Activated naive CD8-positive, alpha-beta T cell (primary cell): ENCODE measurements around the gene CCDC88C.
"Not testable (repeated sequence)": the region's sequence is repeated elsewhere in the genome, so short reads cannot be mapped to it uniquely, and the experiment has no call there.

Experiments
- H3K27ac Mint-ChIP-seq: one replicate; pipeline ENCODE4 v1.8.0; 2021; ENCODE audit warnings: mixed read lengths
- H3K27me3 Mint-ChIP-seq: one replicate; pipeline ENCODE4 v1.8.0; 2021; ENCODE audit warnings: mixed read lengths
- H3K36me3 Mint-ChIP-seq: one replicate; pipeline ENCODE4 v1.8.0; 2021; ENCODE audit warnings: mixed read lengths
- H3K4me1 Mint-ChIP-seq: one replicate; pipeline ENCODE4 v1.8.0; 2021; ENCODE audit warnings: low read depth, mixed read lengths
- H3K4me3 Mint-ChIP-seq: one replicate; pipeline ENCODE4 v1.8.0; 2021; ENCODE audit warnings: mild to moderate bottlenecking, mixed read lengths
- H3K9me3 Mint-ChIP-seq: one replicate; pipeline ENCODE4 v1.8.0; 2021; ENCODE audit warnings: low read depth, mixed read lengths

CCDC88C gene

GRCh38 chr14:91428931-91429330, 11.3 kb upstream of the CCDC88C start:
- peaks cover 19% of the 10 kb centered on the region for H3K4me1 Mint-ChIP-seq
- not testable (repeated sequence) for H3K4me3 Mint-ChIP-seq, H3K36me3 Mint-ChIP-seq, H3K27me3 Mint-ChIP-seq, H3K9me3 Mint-ChIP-seq, H3K27ac Mint-ChIP-seq

- not testable (repeated sequence) for H3K4me3 Mint-ChIP-seq, H3K27ac Mint-ChIP-seq, H3K36me3 Mint-ChIP-seq, H3K9me3 Mint-ChIP-seq, H3K27me3 Mint-ChIP-seq
- H3K4me1 Mint-ChIP-seq: peaks cover 23% of the 10 kb centered on the region
These were observed 7.9 kb upstream of the CCDC88C start for GRCh38 chr14:91425531-91425944.

GRCh38 chr14:91424813-91425530, 7.4 kb upstream of the CCDC88C start:
- Mint-ChIP-seq H3K27ac (no peak overlapping the region), H3K4me1 (peaks cover 23% of the 10 kb centered on the region), H3K9me3 (no peaks in the 10 kb centered on the region), H3K27me3 (no peaks in the 10 kb centered on the region), H3K4me3 (no peak overlapping the region), H3K36me3 (no peaks in the 10 kb centered on the region)

GRCh38 chr14:91420686-91421085, 3.1 kb upstream of the CCDC88C start:
- no peaks in the 10 kb centered on the region for H3K36me3 Mint-ChIP-seq
- no peaks in the 10 kb centered on the region for H3K9me3 Mint-ChIP-seq
- no peaks in the 10 kb centered on the region for H3K27me3 Mint-ChIP-seq
- H3K4me1 Mint-ChIP-seq: peaks cover 25% of the 10 kb centered on the region
- H3K4me3 Mint-ChIP-seq: no peak overlapping the region
- peak overlapping the region; percentile 22 for H3K27ac Mint-ChIP-seq

GRCh38 chr14:91419451-91419850, 1.8 kb upstream of the CCDC88C start:
- peak overlapping the region; percentile 91 for H3K27ac Mint-ChIP-seq
- H3K4me1 Mint-ChIP-seq: peaks cover 33% of the 10 kb centered on the region
- peaks cover 4% of the 10 kb centered on the region for H3K36me3 Mint-ChIP-seq
- no peaks in the 10 kb centered on the region for H3K9me3 Mint-ChIP-seq
- H3K27me3 Mint-ChIP-seq: no peaks in the 10 kb centered on the region
- H3K4me3 Mint-ChIP-seq: no peak overlapping the region

- no peaks in the 10 kb centered on the region for H3K27me3 Mint-ChIP-seq
- H3K36me3 Mint-ChIP-seq: peaks cover 4% of the 10 kb centered on the region
- peak overlapping the region; percentile 68 for H3K4me3 Mint-ChIP-seq
- peaks cover 38% of the 10 kb centered on the region for H3K4me1 Mint-ChIP-seq
- H3K9me3 Mint-ChIP-seq: no peaks in the 10 kb centered on the region
- peak overlapping the region; percentile 91 for H3K27ac Mint-ChIP-seq
These were observed 1.4 kb upstream of the CCDC88C start for GRCh38 chr14:91419044-91419397.

- no peaks in the 10 kb centered on the region for H3K27me3 Mint-ChIP-seq
- peak overlapping the region; percentile 91 for H3K27ac Mint-ChIP-seq
- peaks cover 43% of the 10 kb centered on the region for H3K4me1 Mint-ChIP-seq
These were observed 895 bp upstream of the CCDC88C start for GRCh38 chr14:91418387-91419043.

GRCh38 chr14:91417983-91418386, 365 bp upstream of the CCDC88C start:
- H3K4me1 Mint-ChIP-seq: peaks cover 48% of the 10 kb centered on the region
- H3K27me3 Mint-ChIP-seq: no peaks in the 10 kb centered on the region
- peak overlapping the region; percentile 91 for H3K27ac Mint-ChIP-seq
- H3K36me3 Mint-ChIP-seq: peaks cover 11% of the 10 kb centered on the region
- peak overlapping the region; percentile 68 for H3K4me3 Mint-ChIP-seq
- no peaks in the 10 kb centered on the region for H3K9me3 Mint-ChIP-seq

More at GRCh38 chr14:91418387-91419043, 895 bp upstream of the CCDC88C start:
- Mint-ChIP-seq H3K4me3 (peak overlapping the region; percentile 68), H3K36me3 (peaks cover 7% of the 10 kb centered on the region), H3K9me3 (no peaks in the 10 kb centered on the region)

- no peaks in the 10 kb centered on the region for H3K9me3 Mint-ChIP-seq
- H3K27me3 Mint-ChIP-seq: no peaks in the 10 kb centered on the region
- H3K36me3 Mint-ChIP-seq: peaks cover 15% of the 10 kb centered on the region
- H3K4me3 Mint-ChIP-seq: peak overlapping the region; percentile 97
- peaks cover 57% of the 10 kb centered on the region for H3K4me1 Mint-ChIP-seq
- peak overlapping the region; percentile 99 for H3K27ac Mint-ChIP-seq
These were observed 888 bp downstream of the CCDC88C start for GRCh38 chr14:91416744-91417119.

- H3K4me1 Mint-ChIP-seq: peaks cover 64% of the 10 kb centered on the region
- peaks cover 18% of the 10 kb centered on the region for H3K36me3 Mint-ChIP-seq
- H3K9me3 Mint-ChIP-seq: no peaks in the 10 kb centered on the region
- no peaks in the 10 kb centered on the region for H3K27me3 Mint-ChIP-seq
- peak overlapping the region; percentile 99 for H3K27ac Mint-ChIP-seq
- peak overlapping the region; percentile 97 for H3K4me3 Mint-ChIP-seq
These were observed 1.6 kb downstream of the CCDC88C start for GRCh38 chr14:91415794-91416743.

GRCh38 chr14:91414475-91414833, 3.2 kb downstream of the CCDC88C start:
- peak overlapping the region; percentile 99 for H3K27ac Mint-ChIP-seq
- peak overlapping the region; percentile 97 for H3K4me3 Mint-ChIP-seq
- peaks cover 23% of the 10 kb centered on the region for H3K36me3 Mint-ChIP-seq
- H3K4me1 Mint-ChIP-seq: peaks cover 74% of the 10 kb centered on the region
- H3K27me3 Mint-ChIP-seq: no peaks in the 10 kb centered on the region
- no peaks in the 10 kb centered on the region for H3K9me3 Mint-ChIP-seq

- Mint-ChIP-seq H3K9me3 (no peaks in the 10 kb centered on the region), H3K4me1 (peaks cover 73% of the 10 kb centered on the region), H3K27me3 (no peaks in the 10 kb centered on the region), H3K4me3 (peak overlapping the region; percentile 97), H3K36me3 (peaks cover 23% of the 10 kb centered on the region), H3K27ac (peak overlapping the region; percentile 99)
These were observed 3.8 kb downstream of the CCDC88C start for GRCh38 chr14:91413547-91414474.

- Mint-ChIP-seq H3K27ac (peak overlapping the region; percentile 99), H3K4me1 (peaks cover 79% of the 10 kb centered on the region), H3K36me3 (peaks cover 23% of the 10 kb centered on the region), H3K4me3 (peak overlapping the region; percentile 97), H3K27me3 (no peaks in the 10 kb centered on the region), H3K9me3 (no peaks in the 10 kb centered on the region)
These were observed 4.7 kb downstream of the CCDC88C start for GRCh38 chr14:91412939-91413338.
